IPS-NIHi7 (cell line): ENCODE results near the gene CALCOCO1.
"Not testable (repeated sequence)": the region's sequence is repeated elsewhere in the genome, so short reads cannot be mapped to it uniquely, and the experiment has no call there.

Experiments used
- DNase-seq: peaks from one replicate; pipeline ENCODE4 v3.0.0; 2012; ENCODE audit warnings: mixed read lengths; ENCODE audit errors: extremely low spot score

Gene CALCOCO1, protein sequence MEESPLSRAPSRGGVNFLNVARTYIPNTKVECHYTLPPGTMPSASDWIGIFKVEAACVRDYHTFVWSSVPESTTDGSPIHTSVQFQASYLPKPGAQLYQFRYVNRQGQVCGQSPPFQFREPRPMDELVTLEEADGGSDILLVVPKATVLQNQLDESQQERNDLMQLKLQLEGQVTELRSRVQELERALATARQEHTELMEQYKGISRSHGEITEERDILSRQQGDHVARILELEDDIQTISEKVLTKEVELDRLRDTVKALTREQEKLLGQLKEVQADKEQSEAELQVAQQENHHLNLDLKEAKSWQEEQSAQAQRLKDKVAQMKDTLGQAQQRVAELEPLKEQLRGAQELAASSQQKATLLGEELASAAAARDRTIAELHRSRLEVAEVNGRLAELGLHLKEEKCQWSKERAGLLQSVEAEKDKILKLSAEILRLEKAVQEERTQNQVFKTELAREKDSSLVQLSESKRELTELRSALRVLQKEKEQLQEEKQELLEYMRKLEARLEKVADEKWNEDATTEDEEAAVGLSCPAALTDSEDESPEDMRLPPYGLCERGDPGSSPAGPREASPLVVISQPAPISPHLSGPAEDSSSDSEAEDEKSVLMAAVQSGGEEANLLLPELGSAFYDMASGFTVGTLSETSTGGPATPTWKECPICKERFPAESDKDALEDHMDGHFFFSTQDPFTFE

GRCh38 chr12:53727310-53728041 lies at the start of gene CALCOCO1:
TSS of gene CALCOCO1 (minus strand) at chr12:53727452. CDS start at chr12:53725242, 2,210 bp downstream.
- DNase-seq = peak; percentile 100

- no peak for DNase-seq
These were observed 49.6 kb upstream of the CALCOCO1 start for GRCh38 chr12:53776872-53777271.

DNA sequence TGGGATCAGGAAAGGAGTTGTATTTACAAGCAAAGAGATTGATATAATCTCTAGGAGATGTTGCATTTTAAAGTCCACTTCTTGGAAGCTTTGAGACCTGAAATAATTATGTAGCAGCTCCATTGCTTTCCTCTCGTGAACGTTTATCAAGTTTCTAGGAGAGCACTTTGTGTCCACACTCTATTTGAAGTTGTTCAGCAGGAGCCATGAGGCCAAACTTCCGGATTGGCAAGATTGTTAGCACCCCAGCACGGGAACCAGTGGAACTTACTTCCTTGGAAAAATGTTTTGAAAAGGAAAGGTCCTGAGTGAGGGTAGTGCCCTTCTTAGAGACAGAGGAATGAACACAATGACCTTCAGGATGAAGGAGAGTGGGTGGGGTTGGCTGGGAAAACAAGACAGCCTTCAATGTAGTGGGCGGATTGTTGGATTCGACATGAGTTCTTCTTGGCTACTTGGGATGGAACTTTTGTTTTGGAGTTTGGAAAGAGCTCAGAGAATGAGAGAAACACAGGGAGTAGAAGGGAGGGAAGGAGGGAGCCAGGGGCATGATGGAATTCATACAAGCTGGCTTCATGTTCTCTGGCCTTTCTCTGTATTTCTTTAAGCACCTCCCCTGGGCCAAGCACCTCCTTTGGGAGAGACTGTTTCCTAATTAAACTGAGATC lies 48.4 kb upstream of the CALCOCO1 start:
- no peak for DNase-seq

DNA sequence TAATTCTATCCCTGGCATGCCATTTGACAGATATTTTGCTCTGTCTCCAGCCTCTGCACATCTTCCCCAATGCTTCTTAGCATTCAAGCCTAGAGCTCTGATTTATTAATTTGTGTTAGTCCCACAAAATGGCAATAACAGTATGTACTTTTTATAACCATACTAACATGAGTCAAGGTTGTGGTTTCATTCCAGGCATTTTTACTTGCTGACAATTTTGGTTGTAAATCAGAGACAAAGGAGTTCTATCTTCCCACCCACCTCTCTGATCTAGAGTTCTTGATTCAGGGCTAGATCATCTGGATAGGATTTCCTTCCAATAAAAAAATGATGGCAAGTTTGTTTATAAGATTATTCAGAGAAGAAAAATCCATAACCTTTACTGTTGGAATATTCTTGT lies 43.0 kb upstream of the CALCOCO1 start:
- DNase-seq = no peak

DNA sequence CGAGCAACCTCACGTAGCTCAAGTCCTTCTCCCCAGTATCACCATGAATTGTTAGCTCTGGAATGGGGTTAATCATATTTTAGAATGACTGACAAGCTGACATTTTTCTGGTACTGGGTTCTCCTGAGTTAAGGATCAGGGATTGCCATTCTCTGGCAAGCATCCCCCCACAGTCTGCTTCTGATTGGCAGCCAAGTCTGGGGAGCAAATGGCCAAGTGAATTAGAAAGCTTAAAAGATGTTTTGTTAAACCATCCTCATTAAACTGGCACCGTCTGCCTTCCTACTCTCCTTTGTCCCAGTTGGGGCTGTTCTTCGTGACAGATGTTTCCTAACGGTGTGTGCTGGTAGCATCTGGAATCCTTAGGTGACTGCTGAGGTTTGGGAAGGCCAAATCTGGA lies 41.7 kb upstream of the CALCOCO1 start:
- DNase-seq = no peak

- DNase-seq = no peak
These were observed 39.6 kb upstream of the CALCOCO1 start for GRCh38 chr12:53766881-53767280.

- DNase-seq = no peak
These were observed 38.6 kb upstream of the CALCOCO1 start for GRCh38 chr12:53765891-53766290.

DNA sequence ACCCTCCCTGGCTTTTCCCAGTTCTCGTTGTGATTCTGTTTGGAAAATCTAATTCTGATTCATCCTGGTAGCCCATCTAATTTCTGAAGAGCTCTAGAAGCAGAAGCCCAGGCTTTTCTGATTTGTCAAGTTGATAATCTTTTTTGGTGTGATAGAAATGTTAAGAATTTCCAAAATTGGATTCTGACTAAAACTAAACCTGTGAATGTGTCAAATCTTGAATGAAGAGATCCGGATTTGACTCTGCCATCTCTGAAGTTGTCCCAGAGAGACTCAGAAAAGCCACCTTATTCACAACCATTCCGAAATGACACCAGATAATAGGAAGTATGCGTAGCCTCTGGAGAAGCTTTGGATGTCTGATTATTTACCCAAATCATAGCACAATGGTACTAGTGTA lies 37.4 kb upstream of the CALCOCO1 start:
- no peak for DNase-seq

- DNase-seq = not testable (repeated sequence)
These were observed 35.5 kb upstream of the CALCOCO1 start for GRCh38 chr12:53762793-53763192.

- no peak for DNase-seq
These were observed 34.1 kb upstream of the CALCOCO1 start for GRCh38 chr12:53761306-53761705.

DNA sequence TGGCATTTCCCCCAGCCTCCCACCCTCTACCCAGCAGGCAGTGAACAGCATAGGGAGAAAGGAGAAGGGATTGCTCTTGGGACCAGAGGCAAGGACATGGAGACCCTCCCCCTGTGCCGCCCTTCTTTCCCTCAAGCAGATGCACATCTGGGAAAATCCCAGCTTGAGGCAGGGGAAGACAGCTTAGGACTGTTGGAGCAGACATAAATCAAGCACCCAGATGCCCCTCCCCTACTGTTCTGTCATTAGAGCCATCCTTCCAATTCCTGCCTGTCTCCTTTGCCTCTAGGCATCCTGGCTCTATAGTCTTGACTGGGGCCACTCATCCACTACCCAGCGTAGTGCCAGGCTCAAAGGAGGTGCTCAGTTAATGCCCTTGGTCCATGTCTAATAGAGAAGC lies 32.0 kb upstream of the CALCOCO1 start:
- no peak for DNase-seq

DNA sequence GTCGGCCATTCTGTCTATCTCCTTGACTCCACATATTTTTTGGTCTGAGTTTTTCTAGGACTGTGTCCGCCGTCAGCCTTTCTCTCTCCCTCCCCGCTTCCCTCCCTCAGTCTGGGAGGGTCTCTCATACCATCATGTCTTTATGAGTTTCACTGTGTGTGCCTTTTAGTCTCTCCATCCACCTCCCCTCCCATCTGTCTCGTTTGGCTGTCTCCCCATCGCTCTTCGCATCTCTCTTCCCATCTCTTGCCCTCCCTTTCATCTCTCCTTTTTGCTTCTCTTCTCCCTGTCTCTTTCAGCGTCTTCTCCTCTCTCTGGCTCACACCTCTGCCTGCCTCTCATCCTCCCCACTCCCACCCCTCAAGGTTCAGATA lies 31.5 kb upstream of the CALCOCO1 start:
- no peak for DNase-seq

DNA sequence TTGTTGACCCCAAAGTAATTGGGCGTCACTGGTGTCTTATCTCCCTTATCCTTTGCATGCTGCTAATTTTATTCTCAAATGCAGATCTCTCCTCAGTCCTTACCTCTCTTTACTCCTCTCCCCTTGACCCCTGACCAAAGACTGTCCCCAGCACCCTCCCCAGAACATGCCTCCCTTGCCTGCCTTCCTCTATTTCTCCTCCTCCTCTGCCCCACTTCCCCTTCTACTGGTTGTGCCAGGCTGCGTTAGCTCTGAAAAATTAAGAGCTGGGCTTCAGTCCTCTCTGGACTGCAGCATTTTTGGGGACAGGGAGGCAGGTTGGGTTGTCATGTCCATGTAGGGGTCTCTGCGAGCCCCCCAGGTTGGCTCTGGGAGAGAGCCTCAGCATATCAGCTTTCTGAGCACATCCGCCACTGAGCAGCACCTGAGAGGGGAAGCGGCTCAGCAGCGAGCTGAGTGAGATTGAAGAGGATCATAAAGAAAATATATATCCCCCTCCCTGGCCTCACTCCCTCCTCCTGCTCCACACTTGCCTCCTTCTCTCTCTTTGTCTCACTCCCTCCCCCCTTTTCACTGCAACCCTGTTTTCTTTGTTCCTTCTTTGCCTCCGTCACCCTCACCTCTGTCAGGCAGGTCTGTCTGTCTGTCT lies 31.0 kb upstream of the CALCOCO1 start:
- no peak for DNase-seq

GRCh38 chr12:53757101-53757770 lies 30.0 kb upstream of the CALCOCO1 start:
- peak; percentile 95 for DNase-seq

DNA sequence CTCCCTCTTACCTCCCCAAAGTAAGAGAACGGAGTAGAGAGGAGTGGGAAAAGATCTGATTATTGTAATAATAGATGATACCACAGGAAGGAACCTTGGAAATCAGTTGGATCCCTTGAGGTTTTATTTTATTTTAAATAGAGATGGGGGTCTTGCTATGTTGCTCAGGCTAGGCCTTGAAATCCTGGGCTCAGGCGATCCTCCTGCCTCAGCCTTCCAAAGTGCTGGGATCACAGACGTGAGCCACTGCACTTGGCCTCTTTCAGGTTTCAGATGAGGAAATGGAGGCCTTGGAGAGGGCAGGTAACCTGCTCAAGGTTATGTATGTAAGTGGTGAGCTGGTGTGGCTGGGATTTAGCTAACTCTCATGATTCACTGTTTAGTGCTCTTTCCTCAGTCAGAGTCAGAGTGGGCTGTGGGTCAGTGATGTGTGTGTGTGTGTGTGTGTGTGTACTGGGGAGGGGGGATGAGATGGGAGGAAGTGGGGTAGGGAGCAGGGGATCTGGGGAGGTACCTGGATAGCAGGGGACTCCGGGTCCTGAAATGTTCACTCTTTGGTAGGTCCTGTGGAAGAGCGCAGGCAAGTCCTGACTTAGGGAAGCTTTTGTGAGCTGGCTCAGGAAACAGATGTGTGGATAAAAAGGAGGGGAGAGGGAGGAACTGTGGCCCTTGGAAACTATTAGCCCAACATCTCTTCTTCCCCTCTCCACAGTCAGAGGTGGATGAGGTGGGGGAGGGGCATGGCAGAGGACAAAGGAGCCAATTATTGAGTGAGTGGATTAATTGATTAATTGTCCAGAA lies 29.2 kb upstream of the CALCOCO1 start:
- no peak for DNase-seq

- no peak for DNase-seq
These were observed 28.6 kb upstream of the CALCOCO1 start for GRCh38 chr12:53755893-53756292.

GRCh38 chr12:53755451-53755891 lies 28.2 kb upstream of the CALCOCO1 start:
- peak; percentile 66 for DNase-seq

DNA sequence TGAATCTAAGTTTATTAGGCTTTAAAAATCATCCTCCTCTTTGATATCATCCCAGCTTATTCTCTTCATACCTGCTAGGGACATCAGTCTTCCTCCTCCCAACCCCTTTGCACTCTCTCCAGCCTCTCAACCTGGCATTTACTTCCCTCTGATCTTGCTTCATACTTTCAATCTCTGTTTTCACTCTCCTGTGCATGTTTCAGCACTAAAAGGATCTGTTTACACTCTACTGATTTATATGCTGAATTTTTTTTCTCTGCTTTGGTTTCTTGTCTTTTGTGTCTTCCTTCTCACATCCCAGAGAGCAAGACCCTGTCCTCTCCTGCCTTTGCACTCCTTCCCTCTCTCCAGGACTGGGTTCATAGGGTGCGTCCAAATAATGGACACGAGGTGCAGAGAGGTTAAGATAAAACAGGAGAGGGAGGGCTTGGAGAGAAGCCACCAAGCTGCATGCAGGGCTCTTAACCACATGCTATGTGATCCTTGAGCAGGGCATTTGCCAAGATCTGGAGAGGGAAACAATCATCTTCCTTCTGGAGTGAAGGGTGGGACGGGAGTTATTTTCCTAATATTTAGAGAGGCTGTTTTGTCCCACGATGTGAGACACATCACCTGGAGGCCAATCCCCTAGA lies 27.5 kb upstream of the CALCOCO1 start:
- DNase-seq = no peak

GRCh38 chr12:53754188-53754585 lies 26.9 kb upstream of the CALCOCO1 start:
- DNase-seq = no peak

GRCh38 chr12:53752621-53753020 lies 25.4 kb upstream of the CALCOCO1 start:
- no peak for DNase-seq
